Measurements from ENCODE around the gene FAM131B. TPM values are rescaled to one million over a fixed set of nuclear protein-coding genes. Genes with fewer than 3 reads are reported as not detected.

FAM131B gene
- total and polyA plus RNA-seq, 2 of the 13 experiments (the other 11 are each of a cell fraction or from before 2014, with no cell fraction given): 0.07 TPM; not detected in 1

- TF ChIP-seq JARID2 (CRISPR knock-in tag; IDR thresholded peaks at IDR 0.05; ENCODE audit: insufficient replicate concordance) (no peak), ZFAT (CRISPR knock-in tag; conservative IDR thresholded peaks at IDR 0.05) (no peak), KDM4B (CRISPR knock-in tag; IDR thresholded peaks at IDR 0.05) (no peak), ZNF251 (CRISPR knock-in tag; IDR thresholded peaks at IDR 0.05) (no peak)
- TF ChIP-seq, protein P1, sequence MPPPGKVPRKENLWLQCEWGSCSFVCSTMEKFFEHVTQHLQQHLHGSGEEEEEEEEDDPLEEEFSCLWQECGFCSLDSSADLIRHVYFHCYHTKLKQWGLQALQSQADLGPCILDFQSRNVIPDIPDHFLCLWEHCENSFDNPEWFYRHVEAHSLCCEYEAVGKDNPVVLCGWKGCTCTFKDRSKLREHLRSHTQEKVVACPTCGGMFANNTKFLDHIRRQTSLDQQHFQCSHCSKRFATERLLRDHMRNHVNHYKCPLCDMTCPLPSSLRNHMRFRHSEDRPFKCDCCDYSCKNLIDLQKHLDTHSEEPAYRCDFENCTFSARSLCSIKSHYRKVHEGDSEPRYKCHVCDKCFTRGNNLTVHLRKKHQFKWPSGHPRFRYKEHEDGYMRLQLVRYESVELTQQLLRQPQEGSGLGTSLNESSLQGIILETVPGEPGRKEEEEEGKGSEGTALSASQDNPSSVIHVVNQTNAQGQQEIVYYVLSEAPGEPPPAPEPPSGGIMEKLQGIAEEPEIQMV (CRISPR knock-in tag; IDR thresholded peaks at IDR 0.05; ENCODE audit: low read depth): no peak
These were observed 13.0 kb upstream of the FAM131B start (continued) for GRCh38 chr7:143375298-143376034.

- Histone ChIP-seq H3K27me3 (ENCODE audit: control insufficient read depth in 1 of 2, insufficient read depth in 2 of 2, low read length in 2 of 2) (no peaks in the 10 kb centered on the region), H3K9me3 (ENCODE audit: low read length) (no peaks in the 10 kb centered on the region), H3K4me1 (ENCODE audit: insufficient read depth, low read length) (peaks cover 24% of the 10 kb centered on the region), H3K4me3 (replicated peaks in 1 of 3; ENCODE audit: insufficient read depth in 1 of 3, low read depth in 2 of 3, low read length in 3 of 3) (no peak overlapping the region), H3K36me3 (replicated peaks in 1 of 2; ENCODE audit: control insufficient read depth in 1 of 2, insufficient read depth in 2 of 2, low read length in 2 of 2) (no peaks in the 10 kb centered on the region), H3K9ac (ENCODE audit: insufficient read depth, low read depth, low read length) (no peak overlapping the region), H2AFZ (ENCODE audit: low read length) (no peak overlapping the region), H3K4me2 (ENCODE audit: low read depth, low read length) (no peak overlapping the region), H3K79me2 (ENCODE audit: insufficient read depth, low read length) (no peaks in the 10 kb centered on the region), H4K20me1 (ENCODE audit: insufficient read depth, low read length) (no peaks in the 10 kb centered on the region), H3K27ac (ENCODE audit: extremely low read length, insufficient read depth, low read length) (no peak overlapping the region)
- BruUV-seq (replicated peaks): no TSS peak
- WGBS (ENCODE audit: low lambda C conversion rate): 71% methylated on average over 5 of the region's 5 CpGs
- intact Hi-C loops (cut with micrococcal nuclease; ENCODE audit: unreplicated experiment) (no loop called here), in situ Hi-C loops (cut with HindIII; ENCODE audit: extremely low pct_ligation_motif_present, low pct_unique_long_range_greater_than_20kb) (no loop called here)
- no peak for TF ChIP-seq E2F5 (CRISPR knock-in tag; conservative IDR thresholded peaks at IDR 0.05)
- no peak for TF ChIP-seq REST (IDR thresholded peaks at IDR 0.05; ENCODE audit: borderline replicate concordance in 1 of 2, low read depth in 1 of 2, low read length in 2 of 2)
- TF ChIP-seq TFAP4 (IDR thresholded peaks at IDR 0.05; ENCODE audit: borderline replicate concordance, low read depth): no peak
- no peak for TF ChIP-seq ZNF20 (CRISPR knock-in tag; IDR thresholded peaks at IDR 0.05)
- TF ChIP-seq HNF1B (CRISPR knock-in tag; IDR thresholded peaks at IDR 0.05): no peak
- ChIA-PET POLR2A (no interaction called here), CTCF (ENCODE audit: low intra/inter-chr PET ratio, low total read pairs) (no interaction called here)
- FAIRE-seq (no peak), ATAC-seq (no peak), DNase-seq (ENCODE audit: low spot score) (no peak)
These were observed 12.0 kb upstream of the FAM131B start for GRCh38 chr7:143374561-143374960.

Measured in HepG2 (cell line).